Uterus (tissue), 2 donors: ENCODE measurements around the gene PID1.

Experiments
- POLR2A ChIP-seq, 2 donors: fragments of 450-650 bp; IDR thresholded peaks; one replicate each; pipeline ENCODE4 v1.6.1; 2016; ENCODE audit warnings: antibody characterized with exemption in 2 of 2, mild to moderate bottlenecking in 1 of 2, moderate library complexity in 1 of 2
- TF ChIP-seq, protein P1 (sequence below), 4 experiments: fragments of 200-600 bp in 2 of 4; fragments of 450-650 bp in 2 of 4; sonication (generic) in 2 of 4; IDR thresholded peaks; one replicate each; pipeline ENCODE4 v1.5.1; 2016 to 2019; ENCODE audit warnings: antibody characterized with exemption in 4 of 4, mild to moderate bottlenecking in 2 of 4, moderate library complexity in 1 of 4

DNA sequence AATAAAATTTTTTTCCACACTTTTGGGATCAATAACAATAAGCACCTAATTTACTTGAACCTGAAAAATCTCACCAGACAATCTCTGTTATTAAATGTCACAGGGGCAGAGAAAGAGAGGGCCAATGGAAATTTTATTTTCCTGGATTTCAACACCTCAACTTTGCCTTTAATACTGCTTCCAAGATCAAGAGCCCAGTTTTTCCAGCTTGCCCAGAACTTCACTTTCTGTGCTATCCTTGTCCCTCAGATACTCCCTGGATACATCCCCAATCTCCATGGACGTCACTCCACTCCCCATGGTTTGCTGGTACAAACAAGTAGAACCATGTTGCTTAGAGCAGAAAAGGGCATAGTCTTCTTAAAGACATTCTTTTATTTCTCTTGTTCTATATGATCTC lies 29.3 kb upstream of the PID1 start:
- TF ChIP-seq, protein P1, sequence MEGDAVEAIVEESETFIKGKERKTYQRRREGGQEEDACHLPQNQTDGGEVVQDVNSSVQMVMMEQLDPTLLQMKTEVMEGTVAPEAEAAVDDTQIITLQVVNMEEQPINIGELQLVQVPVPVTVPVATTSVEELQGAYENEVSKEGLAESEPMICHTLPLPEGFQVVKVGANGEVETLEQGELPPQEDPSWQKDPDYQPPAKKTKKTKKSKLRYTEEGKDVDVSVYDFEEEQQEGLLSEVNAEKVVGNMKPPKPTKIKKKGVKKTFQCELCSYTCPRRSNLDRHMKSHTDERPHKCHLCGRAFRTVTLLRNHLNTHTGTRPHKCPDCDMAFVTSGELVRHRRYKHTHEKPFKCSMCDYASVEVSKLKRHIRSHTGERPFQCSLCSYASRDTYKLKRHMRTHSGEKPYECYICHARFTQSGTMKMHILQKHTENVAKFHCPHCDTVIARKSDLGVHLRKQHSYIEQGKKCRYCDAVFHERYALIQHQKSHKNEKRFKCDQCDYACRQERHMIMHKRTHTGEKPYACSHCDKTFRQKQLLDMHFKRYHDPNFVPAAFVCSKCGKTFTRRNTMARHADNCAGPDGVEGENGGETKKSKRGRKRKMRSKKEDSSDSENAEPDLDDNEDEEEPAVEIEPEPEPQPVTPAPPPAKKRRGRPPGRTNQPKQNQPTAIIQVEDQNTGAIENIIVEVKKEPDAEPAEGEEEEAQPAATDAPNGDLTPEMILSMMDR (IDR thresholded peaks at IDR 0.05) = no peak
- no peak for TF ChIP-seq POLR2A (IDR thresholded peaks at IDR 0.05)
